ENCODE results near the gene IRF6. TPM values are rescaled to one million over a fixed set of nuclear protein-coding genes. Genes with fewer than 3 reads are reported as not detected.

The IRF6 gene
- total RNA-seq, 1 donor from 2014 or later: 0.42 TPM

GRCh38 chr1:209775678-209776077 is 30.3 kb downstream of the IRF6 start:
- ATAC-seq (ENCODE audit: low read depth) (no peak), DNase-seq (no peak)
- H3K9me3 Mint-ChIP-seq: no peaks in the 10 kb centered on the region
- H3K27me3 Mint-ChIP-seq: no peaks in the 10 kb centered on the region
- CTCF ChIA-PET: interaction anchor here (0.8 to 2.3 kb wide), 9 partner anchors 8 to 83 kb away, joined by 3 to 15 read pairs (median 3); partner anchors contain the start of gene TRAF3IP3
- TF ChIP-seq CTCF (IDR thresholded peaks at IDR 0.05): no peak
- H3K4me1 Mint-ChIP-seq: no peaks in the 10 kb centered on the region
- intact Hi-C loops (cut with micrococcal nuclease): loop anchor here (2.0 kb wide), 1 partner anchor 19 kb away; the partner anchor contains the start of gene TRAF3IP3
- POLR2A ChIA-PET: interaction anchor here (0.7 to 4.9 kb wide), 6 partner anchors 8 to 48 kb away, joined by 3 to 49 read pairs (median 3); partner anchors contain the start of genes C1orf74 and TRAF3IP3
- peaks cover 62% of the 10 kb centered on the region for H3K36me3 Mint-ChIP-seq (ENCODE audit: low read depth)
- H3K4me3 Mint-ChIP-seq: peak overlapping the region; percentile 60
- H3K27ac Mint-ChIP-seq: no peak overlapping the region

- H3K27me3 Mint-ChIP-seq: no peaks in the 10 kb centered on the region
- no peak overlapping the region for H3K27ac Mint-ChIP-seq
- ATAC-seq (ENCODE audit: low read depth) (peak; percentile 68), DNase-seq (no peak)
- TF ChIP-seq CTCF (IDR thresholded peaks at IDR 0.05): no peak
- H3K4me3 Mint-ChIP-seq: peak overlapping the region; percentile 60
- H3K9me3 Mint-ChIP-seq: no peaks in the 10 kb centered on the region
- ChIA-PET POLR2A (interaction anchor here (0.6 to 4.9 kb wide), 9 partner anchors 7 to 141 kb away, joined by 3 to 49 read pairs (median 4); partner anchors contain the start of genes C1orf74, IRF6 and TRAF3IP3), CTCF (interaction anchor here (0.9 to 2.3 kb wide), 4 partner anchors 9 to 53 kb away, joined by 3 to 15 read pairs (median 4); partner anchors contain the start of gene UTP25)
- intact Hi-C loops (cut with micrococcal nuclease): loop anchor here (1.0 to 2.0 kb wide), 2 partner anchors 8 to 18 kb away; partner anchors contain the start of gene TRAF3IP3
- H3K36me3 Mint-ChIP-seq (ENCODE audit: low read depth): peaks cover 53% of the 10 kb centered on the region
- H3K4me1 Mint-ChIP-seq: no peaks in the 10 kb centered on the region
Observed at GRCh38 chr1:209774592-209774991, 31.4 kb downstream of the IRF6 start.

GRCh38 chr1:209772126-209772525 is 33.8 kb downstream of the IRF6 start:
- no peaks in the 10 kb centered on the region for H3K4me1 Mint-ChIP-seq
- ChIA-PET CTCF (no interaction called here), POLR2A (interaction anchor here (1.1 to 4.9 kb wide), 3 partner anchors 8 to 14 kb away, joined by 4 to 49 read pairs (median 44); partner anchors contain the start of genes C1orf74 and TRAF3IP3)
- intact Hi-C loops (cut with micrococcal nuclease): no loop called here
- H3K36me3 Mint-ChIP-seq (ENCODE audit: low read depth): peaks cover 45% of the 10 kb centered on the region
- no peaks in the 10 kb centered on the region for H3K27me3 Mint-ChIP-seq
- no peak for DNase-seq
- TF ChIP-seq CTCF (IDR thresholded peaks at IDR 0.05): no peak
- no peak overlapping the region for H3K27ac Mint-ChIP-seq
- H3K4me3 Mint-ChIP-seq: no peak overlapping the region
- ATAC-seq (ENCODE audit: low read depth): no peak
- H3K9me3 Mint-ChIP-seq: no peaks in the 10 kb centered on the region

GRCh38 chr1:209770636-209771415 is 35.1 kb downstream of the IRF6 start:
- no peak overlapping the region for H3K27ac Mint-ChIP-seq
- DNase-seq (no peak), ATAC-seq (ENCODE audit: low read depth) (no peak)
- H3K36me3 Mint-ChIP-seq (ENCODE audit: low read depth): peaks cover 45% of the 10 kb centered on the region
- peaks cover 11% of the 10 kb centered on the region for H3K4me1 Mint-ChIP-seq
- no peaks in the 10 kb centered on the region for H3K9me3 Mint-ChIP-seq
- no peak overlapping the region for H3K4me3 Mint-ChIP-seq
- no peak for TF ChIP-seq CTCF (IDR thresholded peaks at IDR 0.05)
- no peaks in the 10 kb centered on the region for H3K27me3 Mint-ChIP-seq
- intact Hi-C loops (cut with micrococcal nuclease): no loop called here
- ChIA-PET POLR2A (interaction anchor here (3.6 to 5.0 kb wide), 2 partner anchors 13 kb away, joined by 50 to 175 read pairs; partner anchors contain the start of genes C1orf74 and TRAF3IP3), CTCF (interaction anchor here (1.5 to 5.4 kb wide), 2 partner anchors 18 to 78 kb away, joined by 4 to 88 read pairs; partner anchors contain the start of gene TRAF3IP3)

GRCh38 chr1:209769971-209770370 is 36.0 kb downstream of the IRF6 start:
- ATAC-seq (ENCODE audit: low read depth) (no peak), DNase-seq (no peak)
- peaks cover 44% of the 10 kb centered on the region for H3K36me3 Mint-ChIP-seq (ENCODE audit: low read depth)

More at GRCh38 chr1:209769971-209770370, 36.0 kb downstream of the IRF6 start:
- Mint-ChIP-seq H3K4me3 (no peak overlapping the region), H3K4me1 (peaks cover 15% of the 10 kb centered on the region), H3K9me3 (no peaks in the 10 kb centered on the region), H3K27ac (no peak overlapping the region), H3K27me3 (no peaks in the 10 kb centered on the region)
- POLR2A ChIA-PET: interaction anchor here (0.8 to 5.0 kb wide), 10 partner anchors 8 to 73 kb away, joined by 3 to 175 read pairs (median 12); partner anchors contain the start of genes C1orf74 and TRAF3IP3
- intact Hi-C loops (cut with micrococcal nuclease): no loop called here
- CTCF ChIA-PET: interaction anchor here (1.0 to 5.4 kb wide), 4 partner anchors 14 to 77 kb away, joined by 4 to 88 read pairs (median 9); partner anchors contain the start of gene TRAF3IP3
- TF ChIP-seq CTCF (IDR thresholded peaks at IDR 0.05): no peak
